ENCODE data around the gene NTM.

DNA sequence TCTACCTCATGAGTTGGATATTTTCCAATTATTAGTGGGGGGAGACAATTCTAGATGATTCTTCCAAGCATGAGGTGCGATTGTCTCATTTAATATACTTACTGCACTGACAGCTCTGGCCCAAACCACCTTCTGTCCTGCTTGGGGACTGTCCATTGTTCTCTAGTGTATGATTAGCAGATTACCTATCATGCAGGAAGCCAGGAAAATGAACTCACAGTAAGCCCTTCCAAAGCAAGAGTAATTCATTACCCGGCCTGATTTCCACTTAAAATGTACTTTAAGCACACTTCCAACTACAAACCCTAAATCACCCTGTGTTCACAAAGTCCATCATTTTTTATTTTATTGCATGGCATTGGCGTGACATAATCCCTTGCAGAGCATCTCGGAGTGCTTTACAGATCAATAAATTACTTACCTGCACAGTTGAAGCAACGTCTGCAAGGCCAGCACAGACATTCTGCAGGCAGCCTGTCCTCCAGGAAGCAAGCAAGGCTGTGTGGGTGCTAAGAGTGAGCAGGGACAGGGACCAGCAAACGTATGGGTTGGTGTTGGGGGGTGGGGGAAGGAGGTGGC lies 838.2 kb downstream of the NTM start:
- TF ChIP-seq, protein P1, sequence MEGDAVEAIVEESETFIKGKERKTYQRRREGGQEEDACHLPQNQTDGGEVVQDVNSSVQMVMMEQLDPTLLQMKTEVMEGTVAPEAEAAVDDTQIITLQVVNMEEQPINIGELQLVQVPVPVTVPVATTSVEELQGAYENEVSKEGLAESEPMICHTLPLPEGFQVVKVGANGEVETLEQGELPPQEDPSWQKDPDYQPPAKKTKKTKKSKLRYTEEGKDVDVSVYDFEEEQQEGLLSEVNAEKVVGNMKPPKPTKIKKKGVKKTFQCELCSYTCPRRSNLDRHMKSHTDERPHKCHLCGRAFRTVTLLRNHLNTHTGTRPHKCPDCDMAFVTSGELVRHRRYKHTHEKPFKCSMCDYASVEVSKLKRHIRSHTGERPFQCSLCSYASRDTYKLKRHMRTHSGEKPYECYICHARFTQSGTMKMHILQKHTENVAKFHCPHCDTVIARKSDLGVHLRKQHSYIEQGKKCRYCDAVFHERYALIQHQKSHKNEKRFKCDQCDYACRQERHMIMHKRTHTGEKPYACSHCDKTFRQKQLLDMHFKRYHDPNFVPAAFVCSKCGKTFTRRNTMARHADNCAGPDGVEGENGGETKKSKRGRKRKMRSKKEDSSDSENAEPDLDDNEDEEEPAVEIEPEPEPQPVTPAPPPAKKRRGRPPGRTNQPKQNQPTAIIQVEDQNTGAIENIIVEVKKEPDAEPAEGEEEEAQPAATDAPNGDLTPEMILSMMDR (IDR thresholded peaks at IDR 0.05): no peak
- no peak for TF ChIP-seq POLR2A (IDR thresholded peaks at IDR 0.05)
